Measurements from ENCODE around the gene ITSN1.

- no peak for TF ChIP-seq RXRA (IDR thresholded peaks at IDR 0.05)
- no peak for TF ChIP-seq CTCF (IDR thresholded peaks at IDR 0.05; ENCODE audit: low read depth, low read length, missing input control)
- no peak for TF ChIP-seq RAD21 (IDR thresholded peaks at IDR 0.05)
- TF ChIP-seq JUND (IDR thresholded peaks at IDR 0.05), result no peak
- no peak for TF ChIP-seq REST (IDR thresholded peaks at IDR 0.05)
- TF ChIP-seq ATF3 (IDR thresholded peaks at IDR 0.05), result no peak
- TF ChIP-seq TAF1 (conservative IDR thresholded peaks at IDR 0.05), result no peak
Measured at GRCh38 chr21:33856893-33857527, 214.7 kb downstream of the ITSN1 start.

Measured in liver (tissue), 3 donors.